ENCODE data around the gene BANF2. TPM values are rescaled to one million over a fixed set of nuclear protein-coding genes. Genes with fewer than 3 reads are reported as not detected.

BANF2 gene
- total and polyA plus RNA-seq, 10 of the 15 experiments (the other 5 are each of a cell fraction or from before 2014, with no cell fraction given), result not detected

GRCh38 chr20:17700637-17701036, 871 bp downstream of the BANF2 start:
- no peaks in the 10 kb centered on the region for H4K20me1 ChIP-seq (ENCODE audit: control insufficient read depth, insufficient read depth)
- no peak for FAIRE-seq
- POLR2A ChIA-PET, result no interaction called here
- H3K27me3 ChIP-seq (replicated peaks in 1 of 2; ENCODE audit: control insufficient read depth in 2 of 2, insufficient read depth in 2 of 2, low read length in 1 of 2), result no peaks in the 10 kb centered on the region; a peak in 1 of 4 replicates
- H3K4me2 ChIP-seq (ENCODE audit: control insufficient read depth, insufficient read depth), result no peak overlapping the region
- 17% methylated on average over 7 of the region's 7 CpGs for WGBS (ENCODE audit: insufficient coverage, insufficient replicate concordance, low lambda C conversion rate, missing lambda C conversion rate)
- intact Hi-C loops (cut with micrococcal nuclease; ENCODE audit: unreplicated experiment) (no loop called here), in situ Hi-C loops (cut with MboI) (no loop called here)
- H3K9me3 ChIP-seq (replicated peaks; ENCODE audit: control insufficient read depth, insufficient read depth, low read length), result no peaks in the 10 kb centered on the region; the same call in 2 of the 3 replicates
- no peak overlapping the region for H3K27ac ChIP-seq (ENCODE audit: control insufficient read depth, insufficient read depth)
- no peaks in the 10 kb centered on the region for H3K79me2 ChIP-seq (ENCODE audit: control insufficient read depth, insufficient read depth, low read length)
- no peaks in the 10 kb centered on the region for H3K36me3 ChIP-seq (ENCODE audit: control insufficient read depth in 2 of 2, insufficient read depth in 2 of 2, low read length in 1 of 2)
- no TSS peak for BruUV-seq (replicated peaks)
- ATAC-seq, result no peak
- H3K9ac ChIP-seq (ENCODE audit: control insufficient read depth, insufficient read depth, low read length), result no peak overlapping the region
- TF ChIP-seq CHD1 (IDR thresholded peaks at IDR 0.05; ENCODE audit: low read depth, low read length), result no peak
- TF ChIP-seq ZNF687 (IDR thresholded peaks at IDR 0.05), result no peak
- no peak for TF ChIP-seq GATAD2B (conservative IDR thresholded peaks at IDR 0.05; ENCODE audit: low read depth)
- no peak for TF ChIP-seq HDAC6 (IDR thresholded peaks at IDR 0.05; ENCODE audit: unreplicated experiment)
- no peak for TF ChIP-seq BMI1 (IDR thresholded peaks at IDR 0.05; ENCODE audit: borderline replicate concordance)
- no peak for TF ChIP-seq POLR2AphosphoS5 (IDR thresholded peaks at IDR 0.05; ENCODE audit: low read length)
- TF ChIP-seq NRF1 (conservative IDR thresholded peaks at IDR 0.05; ENCODE audit: low read depth, low read length), result no peak
- H3K4me1 ChIP-seq (ENCODE audit: control insufficient read depth, insufficient read depth, low read length), result no peaks in the 10 kb centered on the region
- H3K4me3 ChIP-seq, result no peak overlapping the region
- DNase-seq (ENCODE audit: low read depth, low spot score), result no peak
- H2AFZ ChIP-seq (ENCODE audit: control insufficient read depth, low read depth, low read length), result no peak overlapping the region
- RAD21 ChIA-PET (ENCODE audit: unreplicated experiment), result no interaction called here
- SMC1A ChIA-PET (ENCODE audit: uncharacterized antibody, unreplicated experiment), result interaction anchor here (1.2 kb wide), 1 partner anchor 183 kb away, joined by 3 read pairs; no protein-coding TSS in a partner anchor
- CTCF ChIA-PET, result interaction anchor here (1.2 to 1.5 kb wide), 2 partner anchors 18 kb away, joined by 3 to 5 read pairs; partner anchors contain the start of gene RRBP1
